HCT116 (cell line): ENCODE measurements around the gene FCRL1.

Source experiments
- ELF1 ChIP-seq: IDR thresholded peaks from 2 replicates; pipeline ENCODE4 v1.6.1; 2012; ENCODE audit warnings: low read depth, borderline replicate concordance
- EZH2 ChIP-seq: fragments of 200-600 bp; sonication (generic); IDR thresholded peaks from 2 replicates; pipeline ENCODE4 v1.6.1; 2017; ENCODE audit warnings: antibody characterized with exemption, mixed run types
- TF ChIP-seq, protein P1 (sequence below), 3 experiments: fragments of 200-600 bp in 1 of 3; sonication (generic) in 1 of 3; IDR thresholded peaks in 2 of 3; conservative IDR thresholded peaks in 1 of 3; 2 replicates each; pipeline ENCODE4 v1.5.1; 2012 to 2017; ENCODE audit warnings: low read depth in 2 of 3, low read length in 2 of 3, antibody characterized with exemption in 1 of 3, borderline replicate concordance in 1 of 3, control low read depth in 1 of 3, mild to moderate bottlenecking in 1 of 3, mixed read lengths in 1 of 3, mixed run types in 1 of 3, moderate library complexity in 1 of 3; ENCODE audit not compliant: insufficient read depth in 1 of 3

GRCh38 chr1:157852476-157852875, 32.6 kb upstream of the FCRL1 start:
- TF ChIP-seq, protein P1, sequence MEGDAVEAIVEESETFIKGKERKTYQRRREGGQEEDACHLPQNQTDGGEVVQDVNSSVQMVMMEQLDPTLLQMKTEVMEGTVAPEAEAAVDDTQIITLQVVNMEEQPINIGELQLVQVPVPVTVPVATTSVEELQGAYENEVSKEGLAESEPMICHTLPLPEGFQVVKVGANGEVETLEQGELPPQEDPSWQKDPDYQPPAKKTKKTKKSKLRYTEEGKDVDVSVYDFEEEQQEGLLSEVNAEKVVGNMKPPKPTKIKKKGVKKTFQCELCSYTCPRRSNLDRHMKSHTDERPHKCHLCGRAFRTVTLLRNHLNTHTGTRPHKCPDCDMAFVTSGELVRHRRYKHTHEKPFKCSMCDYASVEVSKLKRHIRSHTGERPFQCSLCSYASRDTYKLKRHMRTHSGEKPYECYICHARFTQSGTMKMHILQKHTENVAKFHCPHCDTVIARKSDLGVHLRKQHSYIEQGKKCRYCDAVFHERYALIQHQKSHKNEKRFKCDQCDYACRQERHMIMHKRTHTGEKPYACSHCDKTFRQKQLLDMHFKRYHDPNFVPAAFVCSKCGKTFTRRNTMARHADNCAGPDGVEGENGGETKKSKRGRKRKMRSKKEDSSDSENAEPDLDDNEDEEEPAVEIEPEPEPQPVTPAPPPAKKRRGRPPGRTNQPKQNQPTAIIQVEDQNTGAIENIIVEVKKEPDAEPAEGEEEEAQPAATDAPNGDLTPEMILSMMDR (IDR thresholded peaks at IDR 0.05 in 2 of 3, conservative IDR thresholded peaks at IDR 0.05 in 1 of 3; ENCODE audit: borderline replicate concordance in 1 of 3, insufficient read depth in 1 of 3, low read depth in 2 of 3, low read length in 2 of 3), result no peak
- TF ChIP-seq EZH2 (no peak), ELF1 (no peak)
